Measurements from ENCODE around the gene TNFRSF8.

TNFRSF8 gene

DNA sequence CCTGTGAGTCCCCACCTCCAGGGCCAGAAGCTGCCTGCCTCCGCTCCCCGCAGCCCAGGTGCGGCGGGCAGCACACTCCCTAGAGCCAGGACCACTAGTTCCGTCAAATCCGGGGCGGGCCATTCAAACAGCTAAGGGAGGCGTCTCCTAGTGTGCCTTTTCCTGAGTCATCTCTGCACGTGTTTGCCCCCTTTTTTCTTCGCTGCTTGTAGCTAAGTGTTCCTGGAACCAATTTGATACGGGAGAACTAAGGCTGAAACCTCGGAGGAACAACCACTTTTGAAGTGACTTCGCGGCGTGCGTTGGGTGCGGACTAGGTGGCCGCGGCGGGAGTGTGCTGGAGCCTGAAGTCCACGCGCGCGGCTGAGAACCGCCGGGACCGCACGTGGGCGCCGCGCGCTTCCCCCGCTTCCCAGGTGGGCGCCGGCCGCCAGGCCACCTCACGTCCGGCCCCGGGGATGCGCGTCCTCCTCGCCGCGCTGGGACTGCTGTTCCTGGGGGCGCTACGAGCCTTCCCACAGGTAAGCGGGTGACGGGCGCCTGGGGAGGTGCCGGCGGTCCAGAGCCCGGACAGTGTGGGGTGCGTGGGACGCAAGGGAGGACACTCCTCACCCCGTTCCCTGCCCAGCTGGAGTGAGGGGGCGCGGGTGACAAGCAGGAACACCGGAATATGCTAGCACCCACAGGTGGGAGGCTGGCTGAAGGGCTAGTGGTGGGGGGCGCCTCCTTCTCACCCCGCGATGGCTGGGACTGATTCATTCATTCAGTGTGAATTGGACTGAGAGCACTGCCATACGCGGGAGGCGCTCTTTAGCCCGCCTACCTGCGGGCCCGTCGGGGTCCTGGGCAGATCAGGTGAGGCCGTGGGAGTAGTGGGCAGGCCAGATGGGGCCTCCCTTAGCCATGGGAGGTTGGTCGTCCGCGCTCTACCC lies at the start of gene TNFRSF8:
Gene TNFRSF8 (plus strand): TSS at position 163 of the 932 bp plus-strand sequence. CDS start 296 bp downstream, at position 459.
- Mint-ChIP-seq H3K27me3 (ENCODE audit: low read depth) (peaks cover 10% of the 10 kb centered on the region), H3K4me1 (ENCODE audit: low read depth) (peaks cover 57% of the 10 kb centered on the region), H3K4me3 (peak within 1 kb of the TSS; percentile 87), H3K36me3 (ENCODE audit: low read depth) (peaks cover 15% of the 10 kb centered on the region), H3K9me3 (no peaks in the 10 kb centered on the region), H3K27ac (peak within 1 kb of the TSS; percentile 78)

GRCh38 chr1:12014141-12014991 lies 48.7 kb upstream of the TNFRSF8 start:
- Mint-ChIP-seq H3K27ac (peak overlapping the region; percentile 85), H3K4me1 (ENCODE audit: low read depth) (peaks cover 38% of the 10 kb centered on the region), H3K27me3 (ENCODE audit: low read depth) (no peaks in the 10 kb centered on the region), H3K4me3 (peak overlapping the region; percentile 37), H3K9me3 (no peaks in the 10 kb centered on the region), H3K36me3 (ENCODE audit: low read depth) (peaks cover 37% of the 10 kb centered on the region)

GRCh38 chr1:12015001-12015491 lies 48.1 kb upstream of the TNFRSF8 start:
- H3K4me1 Mint-ChIP-seq (ENCODE audit: low read depth): peaks cover 38% of the 10 kb centered on the region
- peaks cover 32% of the 10 kb centered on the region for H3K36me3 Mint-ChIP-seq (ENCODE audit: low read depth)
- H3K9me3 Mint-ChIP-seq: no peaks in the 10 kb centered on the region
- peak overlapping the region; percentile 85 for H3K27ac Mint-ChIP-seq
- H3K27me3 Mint-ChIP-seq (ENCODE audit: low read depth): no peaks in the 10 kb centered on the region
- H3K4me3 Mint-ChIP-seq: no peak overlapping the region

- Mint-ChIP-seq H3K36me3 (ENCODE audit: low read depth) (peaks cover 28% of the 10 kb centered on the region), H3K4me3 (no peak overlapping the region), H3K27ac (peak overlapping the region; percentile 3), H3K4me1 (ENCODE audit: low read depth) (peaks cover 38% of the 10 kb centered on the region), H3K9me3 (no peaks in the 10 kb centered on the region), H3K27me3 (ENCODE audit: low read depth) (no peaks in the 10 kb centered on the region)
These were observed 47.6 kb upstream of the TNFRSF8 start for GRCh38 chr1:12015499-12015898.

- H3K4me1 Mint-ChIP-seq (ENCODE audit: low read depth): peaks cover 34% of the 10 kb centered on the region
- H3K4me3 Mint-ChIP-seq: no peak overlapping the region
- no peaks in the 10 kb centered on the region for H3K9me3 Mint-ChIP-seq
- H3K27me3 Mint-ChIP-seq (ENCODE audit: low read depth): no peaks in the 10 kb centered on the region
- H3K36me3 Mint-ChIP-seq (ENCODE audit: low read depth): peaks cover 26% of the 10 kb centered on the region
- peak overlapping the region; percentile 63 for H3K27ac Mint-ChIP-seq
These were observed 46.9 kb upstream of the TNFRSF8 start for GRCh38 chr1:12016182-12016581.

GRCh38 chr1:12019858-12020509 lies 43.1 kb upstream of the TNFRSF8 start:
- Mint-ChIP-seq H3K4me3 (peak overlapping the region; percentile 80), H3K9me3 (no peaks in the 10 kb centered on the region), H3K27me3 (ENCODE audit: low read depth) (no peaks in the 10 kb centered on the region)

GRCh38 chr1:12021616-12022015 lies 41.5 kb upstream of the TNFRSF8 start:
- no peak overlapping the region for H3K4me3 Mint-ChIP-seq
- H3K27me3 Mint-ChIP-seq (ENCODE audit: low read depth): no peaks in the 10 kb centered on the region
- H3K9me3 Mint-ChIP-seq: no peaks in the 10 kb centered on the region
- no peak overlapping the region for H3K27ac Mint-ChIP-seq
- peaks cover 22% of the 10 kb centered on the region for H3K36me3 Mint-ChIP-seq (ENCODE audit: low read depth)
- peaks cover 8% of the 10 kb centered on the region for H3K4me1 Mint-ChIP-seq (ENCODE audit: low read depth)

More at GRCh38 chr1:12019858-12020509, 43.1 kb upstream of the TNFRSF8 start:
- Mint-ChIP-seq H3K27ac (peak overlapping the region; percentile 82), H3K36me3 (ENCODE audit: low read depth) (peaks cover 11% of the 10 kb centered on the region), H3K4me1 (ENCODE audit: low read depth) (peaks cover 8% of the 10 kb centered on the region)

DNA sequence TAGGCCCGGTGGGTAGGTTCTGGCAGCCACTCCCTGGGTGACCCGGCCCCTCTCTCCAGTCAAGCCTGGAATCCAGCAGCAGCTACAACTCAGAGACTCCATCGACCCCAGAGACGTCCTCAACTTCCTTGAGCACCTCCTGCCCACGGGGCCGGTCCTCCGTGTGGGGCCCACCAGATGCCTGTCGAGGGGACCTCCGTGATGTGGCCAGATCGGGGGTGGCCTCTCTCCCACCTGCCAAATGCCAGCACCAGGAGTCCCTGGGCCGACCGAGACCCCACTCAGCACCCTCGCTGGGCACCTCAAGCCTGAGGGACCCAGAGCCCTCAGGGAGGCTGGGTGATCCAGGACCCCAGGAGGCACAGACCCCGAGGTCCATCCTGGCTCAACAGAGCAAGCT lies 41.1 kb upstream of the TNFRSF8 start:
- Mint-ChIP-seq H3K27ac (no peak overlapping the region), H3K4me1 (ENCODE audit: low read depth) (peaks cover 9% of the 10 kb centered on the region), H3K9me3 (no peaks in the 10 kb centered on the region), H3K4me3 (no peak overlapping the region), H3K27me3 (ENCODE audit: low read depth) (no peaks in the 10 kb centered on the region), H3K36me3 (ENCODE audit: low read depth) (peaks cover 25% of the 10 kb centered on the region)

DNA sequence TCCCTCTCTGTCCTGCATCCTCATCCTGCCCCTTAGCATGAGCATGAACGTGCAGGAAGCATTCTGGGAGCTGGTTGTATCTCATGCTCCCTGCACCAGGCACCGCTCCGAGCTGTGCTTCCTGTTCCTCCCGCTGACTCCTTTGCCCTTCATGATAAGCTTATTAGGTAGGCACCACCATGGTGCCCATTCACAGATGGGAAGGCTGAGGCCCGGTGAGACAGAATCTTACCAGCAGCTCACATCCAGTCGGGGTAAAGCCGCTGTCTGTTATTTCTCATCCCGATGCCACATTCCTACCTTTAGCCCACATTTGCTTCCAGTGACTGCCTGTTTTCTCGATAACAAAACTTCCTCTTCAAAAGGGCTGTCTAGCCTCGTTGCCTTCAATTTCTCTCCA lies 36.5 kb upstream of the TNFRSF8 start:
- Mint-ChIP-seq H3K9me3 (no peaks in the 10 kb centered on the region), H3K4me3 (no peak overlapping the region), H3K27ac (no peak overlapping the region), H3K36me3 (ENCODE audit: low read depth) (peaks cover 42% of the 10 kb centered on the region), H3K27me3 (ENCODE audit: low read depth) (no peaks in the 10 kb centered on the region), H3K4me1 (ENCODE audit: low read depth) (peaks cover 13% of the 10 kb centered on the region)

DNA sequence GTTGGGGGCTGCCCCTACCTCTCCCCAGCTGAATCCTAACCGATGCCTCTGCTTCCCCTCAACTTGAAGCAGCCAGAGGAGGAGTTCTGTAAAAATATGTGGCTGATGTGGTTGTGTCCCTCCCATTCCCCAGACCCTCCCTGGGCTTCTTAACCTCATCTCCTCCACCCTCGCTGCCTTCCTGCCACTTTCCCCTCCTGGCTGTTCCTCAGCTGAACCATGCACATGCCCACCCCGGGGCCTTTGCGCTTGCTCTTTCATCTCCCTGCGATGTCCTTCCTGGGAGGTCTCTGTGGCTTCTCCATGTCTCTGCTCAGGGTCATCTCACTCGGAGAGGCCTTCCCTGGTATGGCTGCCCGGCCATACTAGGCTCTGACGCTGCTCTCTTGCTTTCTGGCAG lies 34.9 kb upstream of the TNFRSF8 start:
- Mint-ChIP-seq H3K27ac (peak overlapping the region; percentile 49), H3K4me1 (ENCODE audit: low read depth) (peaks cover 14% of the 10 kb centered on the region), H3K4me3 (no peak overlapping the region), H3K9me3 (no peaks in the 10 kb centered on the region), H3K27me3 (ENCODE audit: low read depth) (no peaks in the 10 kb centered on the region), H3K36me3 (ENCODE audit: low read depth) (peaks cover 49% of the 10 kb centered on the region)

DNA sequence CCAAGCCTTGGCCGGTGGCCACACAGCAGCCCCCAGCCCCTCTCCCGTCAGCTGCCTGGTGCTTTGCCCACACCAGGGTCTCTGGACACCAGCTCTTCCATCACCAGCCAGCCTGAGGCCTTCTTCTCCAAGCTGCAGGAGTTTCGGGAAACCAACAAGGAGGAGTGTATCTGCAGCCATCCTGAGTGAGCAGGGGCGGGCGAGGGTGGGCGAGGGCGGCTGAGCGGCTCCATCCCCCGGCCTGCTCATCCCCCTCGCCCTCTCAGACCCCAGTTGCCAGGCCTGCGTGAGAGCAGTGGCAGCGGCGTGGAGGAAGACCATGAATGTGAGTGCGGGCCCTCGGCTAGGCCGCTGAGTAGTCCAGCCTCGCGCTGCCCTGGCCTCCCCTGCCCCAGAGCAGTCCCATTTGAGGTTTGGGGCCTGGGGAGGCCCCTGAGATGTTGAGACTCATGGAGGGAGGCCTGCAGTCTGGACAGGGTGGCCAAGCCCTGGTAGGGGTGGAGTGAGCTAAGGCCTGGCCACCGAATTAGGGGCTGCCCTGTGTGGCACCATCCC lies 34.1 kb upstream of the TNFRSF8 start:
- Mint-ChIP-seq H3K36me3 (ENCODE audit: low read depth) (peaks cover 46% of the 10 kb centered on the region), H3K27me3 (ENCODE audit: low read depth) (no peaks in the 10 kb centered on the region), H3K4me1 (ENCODE audit: low read depth) (peaks cover 13% of the 10 kb centered on the region), H3K9me3 (no peaks in the 10 kb centered on the region), H3K4me3 (no peak overlapping the region), H3K27ac (no peak overlapping the region)

DNA sequence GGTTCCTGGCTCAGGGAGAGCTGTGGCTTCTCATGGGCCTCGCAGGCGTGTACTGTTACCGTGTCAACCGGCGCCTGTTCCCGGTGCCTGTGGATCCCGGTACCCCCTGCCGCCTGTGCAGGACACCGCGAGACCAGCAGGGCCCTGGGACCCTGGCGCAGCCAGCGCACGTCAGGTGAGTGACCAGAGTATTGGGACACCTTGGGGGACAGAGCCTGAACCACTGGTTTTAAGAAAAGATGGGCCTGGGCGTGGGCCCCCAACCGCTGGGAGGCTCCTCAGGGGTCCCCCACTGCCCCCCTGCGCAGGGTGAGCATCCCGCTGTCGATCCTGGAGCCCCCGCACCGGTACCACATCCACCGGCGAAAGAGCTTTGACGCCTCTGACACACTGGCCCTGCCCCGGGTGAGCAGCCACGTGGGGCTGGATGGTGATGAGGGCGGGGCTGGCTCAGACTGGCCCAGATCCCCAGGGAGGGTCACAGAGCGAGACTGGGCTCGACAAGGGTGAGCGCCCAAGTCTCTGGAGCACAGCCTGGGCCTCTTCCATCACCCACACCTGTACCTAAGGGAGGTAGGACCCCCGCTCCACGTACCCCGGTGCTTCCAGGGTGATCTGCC lies 33.3 kb upstream of the TNFRSF8 start:
- Mint-ChIP-seq H3K4me3 (no peak overlapping the region), H3K27ac (no peak overlapping the region), H3K27me3 (ENCODE audit: low read depth) (no peaks in the 10 kb centered on the region), H3K4me1 (ENCODE audit: low read depth) (peaks cover 13% of the 10 kb centered on the region), H3K36me3 (ENCODE audit: low read depth) (peaks cover 39% of the 10 kb centered on the region), H3K9me3 (no peaks in the 10 kb centered on the region)

- Mint-ChIP-seq H3K27me3 (ENCODE audit: low read depth) (no peaks in the 10 kb centered on the region), H3K9me3 (no peaks in the 10 kb centered on the region), H3K4me3 (no peak overlapping the region), H3K36me3 (ENCODE audit: low read depth) (peaks cover 36% of the 10 kb centered on the region), H3K4me1 (ENCODE audit: low read depth) (peaks cover 18% of the 10 kb centered on the region), H3K27ac (no peak overlapping the region)
These were observed 31.8 kb upstream of the TNFRSF8 start for GRCh38 chr1:12031039-12031980.

Data from T-helper 1 cell treated with Interleukin-12 subunit alpha and Interleukin-12 subunit beta and Interleukin-4 antibody, amounts not matched to agents 30 μg/mL and 1 μg/mL, for 36 hours (primary cell).